DMS79 (cell line): Measurements from ENCODE around the gene DAAM1.

Source experiments
- DNase-seq: peaks from one replicate; lab custom pipeline; 2025; lab: John Stamatoyannopoulos, UW

Gene DAAM1

GRCh38 chr14:59341858-59342477 lies 153.5 kb downstream of the DAAM1 start:
- DNase-seq: no peak

GRCh38 chr14:59342516-59343484 lies 154.3 kb downstream of the DAAM1 start:
- DNase-seq: peak; percentile 8

- DNase-seq: peak; percentile 93
Observed at GRCh38 chr14:59343585-59343984, 155.1 kb downstream of the DAAM1 start.

- DNase-seq: peak; percentile 75
Observed at GRCh38 chr14:59344016-59344415, 155.5 kb downstream of the DAAM1 start.

GRCh38 chr14:59344691-59345455 lies 156.4 kb downstream of the DAAM1 start:
- DNase-seq: peak; percentile 44

GRCh38 chr14:59346329-59346728 lies 157.9 kb downstream of the DAAM1 start:
- no peak for DNase-seq

- DNase-seq: no peak
Observed at GRCh38 chr14:59346796-59347510, 158.5 kb downstream of the DAAM1 start.

GRCh38 chr14:59347511-59347900 lies 159.0 kb downstream of the DAAM1 start:
- no peak for DNase-seq

GRCh38 chr14:59347915-59348314 lies 159.4 kb downstream of the DAAM1 start:
- DNase-seq: no peak

GRCh38 chr14:59349258-59349701 lies 160.8 kb downstream of the DAAM1 start:
- DNase-seq: no peak

- no peak for DNase-seq
Observed at GRCh38 chr14:59352961-59353360, 164.5 kb downstream of the DAAM1 start.

- no peak for DNase-seq
Observed at GRCh38 chr14:59354666-59355065, 166.2 kb downstream of the DAAM1 start.

- DNase-seq: no peak
Observed at GRCh38 chr14:59355091-59355490, 166.6 kb downstream of the DAAM1 start.

GRCh38 chr14:59356312-59356711 lies 167.8 kb downstream of the DAAM1 start:
- peak; percentile 73 for DNase-seq

GRCh38 chr14:59356767-59357166 lies 168.3 kb downstream of the DAAM1 start:
- no peak for DNase-seq

- DNase-seq: no peak
Observed at GRCh38 chr14:59358102-59358501, 169.6 kb downstream of the DAAM1 start.

- no peak for DNase-seq
Observed at GRCh38 chr14:59358784-59359183, 170.3 kb downstream of the DAAM1 start.

GRCh38 chr14:59359431-59360124 lies 171.1 kb downstream of the DAAM1 start:
- DNase-seq: peak; percentile 31

- DNase-seq: no peak
Observed at GRCh38 chr14:59360233-59360632, 171.8 kb downstream of the DAAM1 start.

GRCh38 chr14:59360923-59361794 lies 172.7 kb downstream of the DAAM1 start:
- DNase-seq: peak; percentile 98
